C1 segment of cervical spinal cord (tissue), 14 donors: ENCODE data around the gene ADISSP.

Experiments used
- DNase-seq, 14 donors: peaks; one replicate each; lab custom pipeline; 2025; lab: John Stamatoyannopoulos, UW

ADISSP gene

GRCh38 chr20:3755269-3755668, 12.3 kb downstream of the ADISSP start:
- DNase-seq: no peak

- no peak for DNase-seq
Measured at GRCh38 chr20:3754276-3754630, 13.3 kb downstream of the ADISSP start.

GRCh38 chr20:3753501-3754275, 13.9 kb downstream of the ADISSP start:
- no peak for DNase-seq

GRCh38 chr20:3753098-3753497, 14.5 kb downstream of the ADISSP start:
- peak in 7 of 14 donors; percentile 14 to 42 (median 22) for DNase-seq

- no peak for DNase-seq
Measured at GRCh38 chr20:3752386-3752759, 15.2 kb downstream of the ADISSP start.

GRCh38 chr20:3751675-3752385, 15.7 kb downstream of the ADISSP start:
- DNase-seq: peak in 3 of 14 donors; percentile 20 to 31 (median 21)

GRCh38 chr20:3751305-3751674, 16.3 kb downstream of the ADISSP start:
- no peak for DNase-seq

GRCh38 chr20:3749689-3750531, 17.6 kb downstream of the ADISSP start:
- DNase-seq: peak in 3 of 14 donors; percentile 4 to 46 (median 22)

DNA sequence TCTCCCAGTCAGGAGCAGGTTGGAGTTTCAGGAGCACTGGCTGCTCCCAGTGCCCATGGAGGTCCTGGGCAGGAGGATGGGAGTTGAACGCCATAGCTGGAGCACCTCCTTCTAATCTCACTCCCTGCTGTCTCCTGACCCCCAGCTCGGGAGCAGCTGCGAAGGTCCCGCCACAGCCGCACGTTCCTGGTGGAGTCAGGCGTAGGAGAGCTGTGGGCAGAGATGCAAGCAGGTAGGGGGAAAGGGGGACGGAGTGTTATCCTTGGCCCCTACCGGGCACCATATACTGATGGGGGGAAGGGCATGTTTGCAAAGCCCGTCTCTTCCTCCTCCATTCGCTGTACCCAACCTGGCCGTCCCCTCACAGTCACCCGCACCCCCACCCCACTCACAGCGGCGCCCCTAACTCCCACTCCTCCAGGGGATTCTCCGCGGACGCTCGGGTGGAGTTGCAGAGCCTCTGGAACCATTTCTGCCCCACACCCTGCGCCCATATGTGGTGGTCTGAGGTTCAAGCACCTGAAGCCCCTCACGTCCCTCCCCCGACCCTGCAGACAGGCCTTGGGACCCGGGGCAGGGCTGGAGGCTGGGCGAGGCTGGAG, 18.4 kb downstream of the ADISSP start:
- no peak for DNase-seq

DNA sequence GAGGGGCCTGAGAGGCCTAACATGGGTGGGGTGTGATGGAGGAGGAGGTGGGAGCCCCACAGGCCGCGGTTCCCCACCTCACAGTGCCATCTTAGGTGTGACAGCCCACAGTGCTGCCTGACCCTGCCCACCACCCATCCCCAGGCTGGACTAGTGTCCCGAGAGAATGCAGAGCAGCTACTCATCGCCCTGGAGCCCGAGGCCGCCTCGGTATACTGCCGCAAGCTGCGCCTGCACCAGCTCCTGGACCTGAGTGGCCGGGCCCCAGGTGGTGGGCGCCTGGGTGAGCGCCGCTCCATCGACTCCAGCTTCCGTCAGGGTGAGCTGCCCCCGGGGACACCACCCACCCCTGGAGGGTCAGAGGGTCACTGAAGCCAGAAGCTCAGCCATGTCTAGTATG, 19.5 kb downstream of the ADISSP start:
- DNase-seq: no peak

- DNase-seq: no peak
Measured at GRCh38 chr20:3747471-3747870, 20.1 kb downstream of the ADISSP start.

DNA sequence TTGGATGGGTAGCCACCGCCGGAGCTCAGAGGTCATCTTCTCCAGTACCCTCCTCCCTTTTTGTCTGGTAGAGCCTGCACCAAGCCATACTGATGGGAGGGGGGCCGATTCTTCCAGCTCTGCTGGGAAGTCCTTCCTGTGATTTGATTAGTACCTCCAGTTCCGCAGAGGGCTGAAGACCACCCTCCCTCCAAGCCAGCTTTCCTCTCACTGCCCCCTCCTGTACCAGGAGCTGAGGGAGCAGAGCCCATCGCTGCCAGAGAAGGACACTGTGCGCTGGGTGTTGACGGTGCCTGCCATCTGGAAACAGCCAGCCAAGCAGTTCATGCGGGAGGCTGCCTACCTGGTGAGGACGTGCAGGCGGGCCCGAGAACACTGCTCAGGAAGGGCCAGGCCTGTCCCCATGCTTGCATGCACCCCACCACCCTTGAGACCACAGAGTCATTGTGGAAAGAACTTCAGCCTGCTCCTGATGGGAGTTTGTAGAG, 21.8 kb downstream of the ADISSP start:
- no peak for DNase-seq

DNA sequence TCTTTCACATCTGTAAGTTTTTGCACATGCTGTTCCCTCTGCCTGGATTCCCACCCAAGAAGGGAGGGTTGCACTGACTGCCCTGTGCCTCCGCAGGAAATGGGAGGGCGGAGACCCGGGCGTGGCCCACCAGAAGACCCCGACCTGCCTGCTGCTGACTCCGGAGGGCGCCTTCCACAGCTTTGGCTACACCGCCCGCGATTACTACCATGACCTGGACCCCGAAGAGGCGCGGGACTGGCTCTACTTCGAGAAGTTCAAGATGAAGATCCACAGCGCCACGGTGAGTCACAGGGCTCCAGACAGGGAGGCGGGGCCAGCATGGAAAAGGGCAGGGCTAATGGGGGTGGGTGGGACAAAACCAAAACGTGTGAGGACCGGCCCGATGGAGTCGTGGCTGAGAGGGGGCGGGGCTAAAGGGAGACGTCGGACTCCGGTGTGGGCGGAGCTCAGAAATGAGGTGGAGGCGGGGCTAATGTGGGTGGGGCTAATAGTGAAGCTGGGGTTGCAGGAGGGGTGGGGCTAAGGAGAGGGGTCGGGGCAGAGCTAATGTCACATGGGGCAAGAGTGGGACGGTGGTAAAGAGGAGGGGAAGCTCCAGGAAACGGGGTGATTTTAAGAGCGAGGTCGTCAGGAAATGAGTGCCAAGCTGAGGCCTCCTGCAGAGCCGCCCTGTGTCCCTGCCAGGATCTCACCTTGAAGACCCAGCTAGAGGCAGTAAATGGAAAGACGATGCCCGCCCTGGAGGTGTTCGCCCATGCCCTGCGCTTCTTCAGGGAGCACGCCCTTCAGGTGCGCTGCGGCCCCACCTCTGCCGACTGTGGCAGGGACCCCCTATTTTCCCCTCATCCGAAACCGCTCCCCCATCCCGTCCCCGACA, 22.5 kb downstream of the ADISSP start:
- no peak for DNase-seq

DNA sequence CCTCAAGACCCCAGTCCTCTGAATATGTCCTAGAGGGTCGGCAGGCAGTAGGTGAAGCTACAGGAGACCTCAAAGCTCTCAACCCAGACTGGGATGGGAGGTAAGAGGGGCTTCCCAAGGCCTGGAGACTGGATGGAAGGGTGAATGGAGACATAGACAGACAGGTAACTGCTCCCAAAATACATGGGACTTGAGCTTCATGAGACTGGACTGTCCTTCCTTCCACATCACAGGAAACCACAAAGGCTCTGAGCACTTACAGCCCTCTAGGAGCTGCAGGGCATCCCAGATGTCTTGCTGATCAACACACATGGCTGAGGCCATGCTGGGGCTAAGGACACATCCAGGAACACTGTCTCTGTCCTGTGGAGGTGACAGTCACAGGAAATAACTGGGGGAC, 23.5 kb downstream of the ADISSP start:
- no peak for DNase-seq

GRCh38 chr20:3743251-3743650, 24.3 kb downstream of the ADISSP start:
- no peak for DNase-seq

GRCh38 chr20:3741836-3742458, 25.6 kb downstream of the ADISSP start:
- no peak for DNase-seq

- no peak for DNase-seq
Measured at GRCh38 chr20:3740615-3741301, 26.8 kb downstream of the ADISSP start.

DNA sequence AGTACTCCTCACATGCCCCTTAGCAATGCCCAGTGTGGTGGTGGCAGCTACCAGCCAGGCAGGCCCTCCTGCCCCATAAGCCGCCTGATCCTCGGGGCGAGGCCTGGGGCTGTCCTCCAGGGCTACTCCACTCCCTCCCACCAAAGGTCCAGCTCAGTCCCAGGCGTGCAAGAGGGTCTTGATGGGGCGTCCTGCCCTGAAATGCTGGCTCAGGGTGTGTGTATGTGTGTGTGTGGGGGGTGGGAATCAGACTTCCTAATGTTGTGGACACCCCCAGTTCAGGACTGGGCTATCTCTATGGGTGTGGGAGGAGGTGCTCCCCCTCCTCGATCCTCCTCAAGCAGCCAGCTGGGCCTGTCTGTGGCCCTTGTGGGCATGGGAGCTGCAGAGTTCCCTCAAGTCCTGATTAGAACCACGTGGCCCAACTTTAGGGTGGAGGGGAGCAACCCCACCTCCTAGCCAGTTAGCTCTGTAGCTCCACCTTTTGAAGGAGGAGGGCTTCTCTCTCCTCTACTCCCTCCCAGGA, 27.6 kb downstream of the ADISSP start:
- no peak for DNase-seq
